Lower leg skin (tissue), 4 donors: ENCODE measurements around the gene VIM. TPM values are rescaled to one million over a fixed set of nuclear protein-coding genes. Genes with fewer than 3 reads are reported as not detected.

ENCODE experiments used
- DNase-seq, 2 donors: peaks; one replicate each; pipeline ENCODE4 v3.0.0-alpha.2; 2019; ENCODE audit warnings: low spot score in 2 of 2
- H3K4me3 ChIP-seq: fragments of 200-600 bp; sonication (generic); 2 replicates; pipeline ENCODE4 v1.5.1; 2017; ENCODE audit warnings: mild to moderate bottlenecking, low read depth; ENCODE audit not compliant: poor library complexity, severe bottlenecking
- CTCF ChIP-seq, 3 donors: fragments of 450-650 bp; IDR thresholded peaks; one replicate each; pipeline ENCODE4 v1.5.1; 2016; ENCODE audit warnings: antibody characterized with exemption in 3 of 3, mild to moderate bottlenecking in 3 of 3, moderate library complexity in 2 of 3
- POLR2A ChIP-seq, 2 donors: fragments of 450-650 bp; IDR thresholded peaks; one replicate each; pipeline ENCODE4 v1.6.1; 2016 to 2017; ENCODE audit warnings: antibody characterized with exemption in 2 of 2, mild to moderate bottlenecking in 1 of 2, moderate library complexity in 1 of 2
- WGBS, 2 donors: methylation state at CpG; one replicate each; pipeline ENCODE4 v1.1.5; 2018; 5-methylcytosine and 5-hydroxymethylcytosine counted together
- intact Hi-C: fragments of 100-400 bp; cut with DNase I; formaldehyde crosslinking; loops from one replicate; pipeline ENCODE4 v1.15.0; 2023; ENCODE audit warnings: low total_unique reads
- total RNA-seq, 4 donors: library from RNA; depleted of rRNA; stranded (reverse); fragments of >200 nt; gene quantifications; one replicate each; pipeline ENCODE4 v1.1.0, GENCODE V29; 2016

VIM gene
- total RNA-seq, 4 donors from 2014 or later = 891 to 2,288 (median 1,243) TPM

GRCh38 chr10:17256051-17256450, 28.0 kb downstream of the VIM start:
- TF ChIP-seq CTCF (IDR thresholded peaks at IDR 0.05) (no peak), POLR2A (IDR thresholded peaks at IDR 0.05) (no peak)
- H3K4me3 ChIP-seq = no peak overlapping the region
- WGBS, 2 donors = 76 to 78% methylated on average over 1 of the region's 1 CpG
- intact Hi-C loops = no loop called here
- DNase-seq = no peak

GRCh38 chr10:17256627-17257026, 28.6 kb downstream of the VIM start:
- WGBS, 2 donors = 64 to 69% methylated on average over 5 of the region's 5 CpGs
- intact Hi-C loops = no loop called here
- H3K4me3 ChIP-seq = no peak overlapping the region
- DNase-seq = no peak
- no peak for TF ChIP-seq POLR2A (IDR thresholded peaks at IDR 0.05)
- no peak for TF ChIP-seq CTCF (IDR thresholded peaks at IDR 0.05)

GRCh38 chr10:17257466-17258321, 29.7 kb downstream of the VIM start:
- TF ChIP-seq CTCF (IDR thresholded peaks at IDR 0.05) (peak in 1 of 3 donors; percentile 54), POLR2A (IDR thresholded peaks at IDR 0.05) (no peak)
- DNase-seq = peak in 1 of 2 donors; percentile 73
- intact Hi-C loops = no loop called here
- no peak overlapping the region for H3K4me3 ChIP-seq
- 10 to 12% methylated on average over 8 of the region's 8 CpGs for WGBS, 2 donors

GRCh38 chr10:17262502-17262901, 34.5 kb downstream of the VIM start:
- 94% methylated on average over 4 of the region's 4 CpGs for WGBS, 2 donors
- intact Hi-C loops = loop anchor here (5.0 kb wide), 1 partner anchor 430 kb away; no protein-coding TSS in a partner anchor
- TF ChIP-seq POLR2A (IDR thresholded peaks at IDR 0.05) = no peak
- no peak for TF ChIP-seq CTCF (IDR thresholded peaks at IDR 0.05)

GRCh38 chr10:17263580-17263979, 35.5 kb downstream of the VIM start:
- intact Hi-C loops = loop anchor here (5.0 kb wide), 1 partner anchor 431 kb away; no protein-coding TSS in a partner anchor
- DNase-seq = no peak
- TF ChIP-seq CTCF (IDR thresholded peaks at IDR 0.05) = no peak
- no peak for TF ChIP-seq POLR2A (IDR thresholded peaks at IDR 0.05)
- 89 to 91% methylated on average over 8 of the region's 8 CpGs for WGBS, 2 donors
- H3K4me3 ChIP-seq = no peak overlapping the region

More at GRCh38 chr10:17262502-17262901, 34.5 kb downstream of the VIM start:
- no peak for DNase-seq
- no peak overlapping the region for H3K4me3 ChIP-seq
